GM19455 (cell line): ENCODE measurements around the gene RAD51B.

Experiments
- ATAC-seq: cut with Tn5 transposase; IDR thresholded peaks from one replicate; pipeline ENCODE4 v1.9.1; 2021; ENCODE audit not compliant: unreplicated experiment

The RAD51B gene

DNA sequence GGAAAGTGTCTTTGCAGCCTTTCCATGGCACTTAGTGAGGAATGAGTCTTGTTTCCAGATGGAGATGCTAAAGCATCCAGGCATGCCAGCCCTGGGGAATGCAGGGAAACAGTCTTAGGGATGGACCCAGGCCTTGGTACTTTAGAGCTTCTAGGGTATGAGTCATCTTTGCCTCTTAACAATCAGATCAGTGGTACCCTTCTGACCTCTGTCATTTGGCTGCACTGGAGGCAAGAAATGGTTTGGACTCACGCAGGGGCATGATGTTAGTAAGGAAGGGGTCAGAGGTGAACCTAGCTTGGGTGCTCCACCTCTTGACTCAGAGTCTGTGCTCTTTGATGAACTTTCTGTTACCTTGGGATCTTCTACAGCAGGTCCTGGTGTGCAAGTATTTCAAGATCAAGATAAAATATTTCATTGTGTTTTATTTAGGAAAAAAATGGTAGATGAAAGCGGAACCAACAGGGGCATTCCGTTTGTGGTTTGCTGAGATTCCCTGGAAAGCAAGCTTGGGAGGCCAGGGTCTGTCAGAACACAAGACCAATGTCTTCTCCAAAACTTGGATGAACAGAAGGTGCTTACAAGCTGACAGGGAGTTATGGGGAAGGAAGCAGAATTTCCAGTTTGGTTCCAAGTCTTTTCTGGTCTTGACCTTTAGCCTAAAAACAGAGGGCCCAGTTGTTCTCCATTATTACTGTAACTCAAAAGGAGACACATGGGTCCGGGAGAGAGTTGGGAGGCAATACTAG lies 757.1 kb downstream of the RAD51B start:
- ATAC-seq: no peak

DNA sequence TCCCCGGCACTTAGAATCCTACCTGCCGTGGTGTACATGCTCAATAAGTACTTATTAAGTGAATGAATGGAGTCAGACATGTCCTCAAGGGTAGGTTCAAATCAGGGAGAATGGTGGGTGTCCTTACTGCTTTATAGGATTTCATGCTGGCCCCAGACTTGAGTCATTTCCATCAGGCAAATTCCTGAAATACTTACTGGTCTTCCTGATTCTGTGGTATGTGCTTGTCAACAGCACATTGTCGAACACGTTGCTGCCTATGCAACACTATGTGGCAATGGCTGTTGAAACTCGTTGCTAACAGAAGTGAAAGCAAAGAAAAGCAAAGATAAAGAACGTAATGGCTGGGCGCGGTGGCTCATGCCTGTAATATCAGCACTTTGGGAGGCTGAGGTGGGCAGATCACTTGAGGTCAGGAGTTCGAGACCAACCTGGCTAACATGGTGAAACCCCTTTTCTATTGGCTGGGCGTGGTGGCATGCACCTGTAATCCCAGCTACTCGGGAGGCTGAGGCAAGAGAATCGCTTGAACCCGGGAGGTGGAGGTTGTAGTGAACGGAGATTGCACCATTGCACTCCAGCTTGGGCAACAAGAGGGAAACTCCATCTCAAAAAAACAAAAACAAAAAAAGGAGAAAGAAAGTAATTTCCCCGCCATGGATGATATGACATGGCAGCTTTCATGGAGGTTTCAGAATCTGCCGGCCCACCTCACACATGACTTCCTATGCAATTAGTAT lies 758.4 kb downstream of the RAD51B start:
- ATAC-seq: no peak

DNA sequence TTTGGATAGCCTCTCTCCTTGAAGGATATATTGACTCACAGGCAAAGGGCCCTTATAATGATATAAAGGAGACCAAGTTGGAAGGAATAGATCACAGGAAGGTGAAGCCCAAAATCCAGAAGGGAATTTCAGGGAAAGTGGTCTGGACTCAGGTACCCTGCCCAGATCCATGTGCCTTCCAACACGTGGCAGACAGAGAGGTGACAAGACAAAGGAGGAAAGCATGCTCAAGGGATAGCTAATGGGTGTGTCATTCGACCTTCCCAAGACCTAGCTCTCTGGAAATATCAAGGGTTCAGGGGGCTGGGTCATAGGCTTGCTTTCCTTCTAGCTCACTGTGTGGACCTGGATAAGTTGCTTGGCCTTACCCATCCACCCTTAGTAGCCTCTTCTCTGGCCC lies 759.0 kb downstream of the RAD51B start:
- ATAC-seq: no peak

DNA sequence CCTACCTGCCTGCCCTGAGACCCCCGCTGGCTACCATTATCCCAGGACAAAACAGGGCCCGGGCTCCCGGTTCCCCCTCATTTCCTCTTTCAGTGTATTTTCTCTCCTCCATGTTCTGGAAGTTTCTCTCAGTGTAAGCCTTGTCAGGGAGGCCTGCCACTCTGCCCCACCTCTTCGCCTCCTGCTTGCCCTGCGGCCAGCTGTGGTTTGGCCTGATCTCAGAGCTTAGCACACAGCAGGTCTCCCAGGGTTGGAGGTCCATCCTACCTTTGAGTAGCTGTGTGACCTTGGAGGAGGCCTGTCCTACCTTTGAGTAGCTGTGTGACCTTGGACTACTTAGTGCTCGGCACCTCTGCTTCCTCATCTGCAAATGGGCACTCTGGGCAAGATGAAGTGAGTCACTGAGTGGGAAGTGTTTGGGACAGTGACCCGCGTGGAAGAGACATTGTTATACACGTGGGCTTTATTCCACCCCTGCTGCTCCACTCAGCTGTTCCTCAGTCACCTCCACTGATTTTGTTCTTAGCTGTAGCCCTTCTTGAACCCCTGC lies 760.6 kb downstream of the RAD51B start:
- ATAC-seq: no peak

DNA sequence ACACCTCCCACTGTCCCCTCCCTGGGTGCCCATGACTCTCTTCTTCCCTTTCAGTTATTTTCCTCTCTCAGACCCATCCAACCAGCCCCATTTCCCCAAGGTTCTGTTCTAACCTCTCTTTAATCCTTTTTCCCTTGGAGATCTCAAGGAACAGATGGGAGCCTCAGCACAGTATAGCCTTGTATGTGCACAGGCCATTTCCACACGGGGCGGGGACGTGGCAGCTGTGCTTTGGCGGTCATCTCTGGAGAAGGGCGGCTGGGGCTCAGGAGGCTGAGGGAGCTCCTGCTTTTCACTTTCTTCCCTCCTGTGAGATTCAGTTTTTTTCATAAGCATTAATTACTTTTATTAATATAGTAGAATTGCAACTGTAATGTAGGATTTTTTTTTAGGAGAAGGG lies 761.1 kb downstream of the RAD51B start:
- ATAC-seq: no peak

DNA sequence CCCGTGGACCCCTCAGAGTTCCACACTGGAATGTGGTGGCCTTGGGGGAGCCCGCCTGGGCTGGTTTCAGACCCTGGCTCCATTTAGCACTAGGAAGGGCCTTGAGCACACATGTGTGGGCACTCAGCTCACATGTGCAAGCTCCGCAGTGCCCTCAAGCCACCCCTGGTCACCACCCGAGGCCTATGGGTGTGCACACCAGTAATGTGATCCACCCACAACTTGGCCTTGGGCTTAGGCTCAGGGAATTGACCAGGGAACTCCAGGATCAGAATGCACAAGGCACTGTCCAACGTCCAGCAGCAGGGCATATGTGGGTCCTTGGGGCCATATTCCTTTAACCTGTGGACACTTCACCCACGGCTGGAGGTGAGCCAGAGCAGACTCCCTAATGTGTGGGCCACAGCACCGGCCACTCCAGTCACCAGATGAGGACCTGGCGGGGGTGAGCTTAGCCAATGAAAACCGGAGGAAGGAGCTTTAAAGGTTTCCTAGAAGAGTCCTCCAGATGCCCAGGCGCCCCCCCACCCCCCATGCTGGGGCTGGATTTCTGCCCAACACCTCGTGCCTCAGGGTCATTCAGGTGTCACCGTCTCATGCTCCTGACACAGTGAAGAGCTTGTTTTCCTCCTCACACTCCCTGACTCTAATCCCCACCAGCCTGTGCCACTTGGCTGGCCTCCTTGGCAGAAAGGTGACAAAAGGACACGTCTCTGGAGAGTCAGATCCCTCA lies 764.1 kb downstream of the RAD51B start:
- ATAC-seq: no peak

DNA sequence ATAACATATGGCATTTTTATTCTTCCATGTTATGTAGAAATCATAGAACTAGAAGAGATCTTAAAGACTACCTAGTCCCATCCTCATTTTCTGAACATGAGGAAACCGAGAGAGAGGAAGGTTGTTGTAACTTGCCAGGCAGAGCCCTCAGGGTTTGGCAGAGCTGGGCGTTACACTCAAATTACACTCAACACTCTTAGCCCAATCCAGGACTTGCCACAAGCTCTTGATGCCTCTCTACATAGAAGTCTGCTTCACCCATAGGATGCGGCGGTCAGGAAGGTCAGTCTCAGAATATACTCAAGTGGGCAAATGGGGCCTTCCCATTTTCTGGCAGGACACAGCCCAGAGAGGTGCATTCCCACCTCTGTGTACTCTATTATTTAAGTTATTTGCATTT lies 765.2 kb downstream of the RAD51B start:
- ATAC-seq: no peak

DNA sequence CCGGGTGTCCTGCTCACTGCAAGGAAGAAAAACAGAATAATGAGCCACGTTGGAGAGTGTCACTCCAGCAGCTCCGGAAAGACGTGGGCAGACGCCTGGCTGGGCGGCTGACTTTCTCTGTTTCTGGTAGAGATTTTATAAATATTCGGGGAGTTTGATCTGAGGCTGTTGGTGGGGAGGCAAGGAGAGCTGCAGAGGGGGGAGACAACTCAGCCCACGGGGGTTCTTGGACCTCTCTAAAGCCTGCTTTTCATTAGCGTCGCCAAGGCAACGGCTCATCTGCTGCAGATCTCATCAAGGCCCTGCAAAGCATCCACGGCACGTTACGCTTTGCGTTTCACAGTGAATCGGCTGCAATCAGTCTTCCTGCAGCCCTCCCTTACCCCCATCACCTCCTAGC lies 766.1 kb downstream of the RAD51B start:
- no peak for ATAC-seq

DNA sequence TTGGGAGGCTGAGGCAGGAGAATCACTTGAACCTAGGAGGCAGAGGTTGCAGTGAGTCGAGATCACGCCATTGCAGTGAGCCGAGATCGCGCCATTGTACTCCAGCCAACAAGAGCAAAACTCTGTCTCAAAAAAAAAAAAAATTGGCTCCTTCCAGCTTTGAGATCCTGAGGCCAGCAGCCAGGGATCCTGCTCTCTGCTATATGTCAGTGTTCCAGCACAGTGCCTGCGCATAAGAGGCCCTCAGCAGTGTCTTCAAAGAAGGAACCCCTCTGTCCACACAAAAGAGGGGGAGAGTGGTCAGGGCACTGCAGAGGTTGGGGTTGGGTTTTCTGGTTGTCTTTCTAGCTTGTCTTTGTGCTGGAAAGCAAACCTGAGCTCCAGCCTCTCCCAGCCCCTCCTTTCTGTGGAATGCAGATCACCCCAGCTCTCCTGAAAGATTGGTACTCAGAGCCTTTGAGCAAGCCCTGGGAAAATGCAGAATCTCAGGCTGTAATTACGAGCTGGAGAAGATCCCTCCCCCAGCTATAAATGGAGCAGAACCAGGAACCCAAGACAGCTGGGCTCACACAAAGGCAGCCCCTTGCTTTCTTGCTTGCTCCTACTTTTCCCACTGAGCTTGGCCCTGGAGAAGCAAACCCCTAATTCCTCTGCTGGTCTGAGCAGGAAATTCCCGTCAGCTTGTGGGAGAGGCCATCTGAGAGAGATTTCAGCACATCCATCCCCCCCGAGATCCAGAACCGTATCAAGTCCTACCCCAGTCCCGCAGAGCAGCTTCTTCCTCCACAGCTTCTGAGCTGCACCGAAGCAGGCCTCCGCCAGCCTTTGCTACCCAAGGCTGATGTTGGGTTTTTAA lies 767.5 kb downstream of the RAD51B start:
- no peak for ATAC-seq

DNA sequence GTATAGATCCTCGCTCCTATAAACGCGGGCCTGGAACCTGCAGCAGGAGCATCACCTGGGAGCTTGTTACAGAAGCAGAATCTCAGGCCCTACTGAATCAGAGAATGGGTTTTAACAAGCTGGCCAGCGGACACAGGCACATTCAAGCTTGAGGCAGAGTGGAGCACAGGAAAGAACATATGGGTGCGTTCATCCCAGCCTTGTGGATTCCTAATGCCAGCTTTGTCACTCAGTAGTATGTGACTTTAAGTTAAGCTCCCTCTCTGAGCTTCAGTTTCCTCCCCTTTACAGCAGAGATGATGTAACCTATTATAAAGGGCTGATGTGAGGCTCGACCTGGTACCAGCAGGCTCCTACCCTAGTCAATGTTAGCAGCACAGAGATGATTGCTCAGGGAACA lies 768.4 kb downstream of the RAD51B start:
- no peak for ATAC-seq

DNA sequence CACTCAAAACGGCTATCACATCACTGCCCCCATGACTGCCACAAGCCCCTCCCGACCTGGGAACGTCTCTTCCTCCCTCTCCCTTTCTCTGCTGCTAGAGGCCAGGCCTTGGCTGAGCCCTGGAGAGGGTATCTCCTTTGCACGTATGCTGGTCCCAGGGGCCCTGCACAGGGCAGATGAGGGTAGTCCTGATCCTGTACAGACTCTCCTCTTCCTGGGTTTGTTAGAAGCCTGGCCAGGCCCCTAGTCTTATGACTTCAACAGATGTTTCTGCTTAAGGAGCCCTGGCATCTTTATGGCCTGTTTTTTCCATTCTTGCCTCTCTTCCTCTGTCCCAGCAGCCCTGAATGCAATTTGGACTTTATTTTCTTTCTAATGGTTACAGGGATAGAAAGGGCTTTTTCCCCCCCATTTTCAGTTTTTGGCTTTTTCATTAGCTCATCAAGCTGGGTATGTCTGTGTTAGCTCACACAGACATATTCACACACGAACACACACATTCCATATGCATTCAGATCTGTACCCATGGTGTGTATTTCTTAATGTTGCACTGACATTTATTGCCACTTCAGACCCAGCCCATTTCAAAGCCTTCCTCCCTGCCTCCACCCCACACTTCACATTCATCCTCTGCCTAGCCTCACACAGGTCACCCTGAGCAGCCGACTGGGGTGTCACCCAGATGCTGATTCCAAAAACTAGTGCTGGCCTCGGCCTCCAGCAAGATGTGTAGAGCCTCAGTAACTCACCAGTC lies 770.0 kb downstream of the RAD51B start:
- ATAC-seq: no peak

DNA sequence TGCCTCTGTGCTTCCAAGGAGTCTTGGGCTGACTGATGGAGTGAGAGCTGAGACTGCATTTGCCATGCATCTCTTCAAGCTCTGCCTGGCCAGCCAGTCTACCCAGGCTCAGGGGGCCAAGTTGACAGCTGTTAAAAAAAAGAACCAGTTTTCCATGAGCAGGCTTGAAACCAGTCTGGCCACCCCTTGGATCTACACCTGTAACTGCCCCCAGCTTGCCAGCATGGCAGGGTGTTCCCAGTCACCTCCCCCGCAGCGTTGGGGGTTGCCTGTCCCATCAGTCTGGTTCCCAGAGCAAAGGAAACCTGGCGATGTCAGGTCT lies 770.6 kb downstream of the RAD51B start:
- no peak for ATAC-seq

DNA sequence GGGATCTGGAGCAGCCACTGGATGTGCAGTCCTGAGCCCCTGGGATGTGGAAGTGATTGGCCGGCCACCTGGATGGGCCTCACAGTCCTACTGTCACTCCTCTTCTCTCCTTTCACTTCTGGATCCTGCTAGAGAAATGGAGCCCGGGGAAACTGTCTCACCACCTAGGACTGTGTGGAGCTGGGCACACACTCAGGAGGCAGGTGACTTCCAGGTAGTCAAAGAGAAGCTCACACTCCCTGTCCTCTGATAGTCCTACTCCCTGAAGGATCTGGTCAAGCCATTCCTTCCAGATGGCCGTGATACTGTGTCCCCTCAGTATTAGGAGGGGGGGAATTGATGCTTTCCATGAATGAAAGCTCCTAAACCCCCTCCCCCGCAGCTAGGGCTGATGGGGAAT lies 772.2 kb downstream of the RAD51B start:
- no peak for ATAC-seq

DNA sequence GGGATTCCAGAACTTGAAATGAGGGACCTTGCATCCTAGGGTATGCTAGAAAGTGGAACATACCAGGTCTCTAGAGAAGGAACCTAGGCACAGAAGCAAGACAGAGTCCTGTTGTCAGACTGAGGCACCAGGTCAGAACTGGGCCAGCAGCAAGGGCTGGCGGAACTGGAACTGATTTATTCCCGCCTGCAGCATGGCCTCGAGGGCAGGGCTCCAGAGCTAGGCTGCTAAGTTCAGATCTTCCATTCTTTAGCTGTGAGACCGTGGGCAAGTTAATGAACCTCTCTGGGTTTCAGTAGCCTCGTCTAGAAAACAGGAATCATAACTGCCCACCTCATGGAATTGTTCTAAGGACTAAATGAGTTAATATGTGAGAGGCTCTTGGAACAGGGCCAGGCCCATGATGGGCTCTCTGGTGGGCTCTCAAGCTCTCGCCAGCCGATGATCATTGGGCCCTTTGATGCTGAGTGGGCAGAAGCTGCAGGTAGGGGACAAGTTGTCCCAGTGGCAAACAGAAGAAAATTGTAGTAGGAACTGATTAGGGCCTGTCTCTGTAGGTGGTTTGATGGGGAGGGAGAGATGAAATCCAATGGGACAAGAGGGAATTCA lies 773.5 kb downstream of the RAD51B start:
- no peak for ATAC-seq

DNA sequence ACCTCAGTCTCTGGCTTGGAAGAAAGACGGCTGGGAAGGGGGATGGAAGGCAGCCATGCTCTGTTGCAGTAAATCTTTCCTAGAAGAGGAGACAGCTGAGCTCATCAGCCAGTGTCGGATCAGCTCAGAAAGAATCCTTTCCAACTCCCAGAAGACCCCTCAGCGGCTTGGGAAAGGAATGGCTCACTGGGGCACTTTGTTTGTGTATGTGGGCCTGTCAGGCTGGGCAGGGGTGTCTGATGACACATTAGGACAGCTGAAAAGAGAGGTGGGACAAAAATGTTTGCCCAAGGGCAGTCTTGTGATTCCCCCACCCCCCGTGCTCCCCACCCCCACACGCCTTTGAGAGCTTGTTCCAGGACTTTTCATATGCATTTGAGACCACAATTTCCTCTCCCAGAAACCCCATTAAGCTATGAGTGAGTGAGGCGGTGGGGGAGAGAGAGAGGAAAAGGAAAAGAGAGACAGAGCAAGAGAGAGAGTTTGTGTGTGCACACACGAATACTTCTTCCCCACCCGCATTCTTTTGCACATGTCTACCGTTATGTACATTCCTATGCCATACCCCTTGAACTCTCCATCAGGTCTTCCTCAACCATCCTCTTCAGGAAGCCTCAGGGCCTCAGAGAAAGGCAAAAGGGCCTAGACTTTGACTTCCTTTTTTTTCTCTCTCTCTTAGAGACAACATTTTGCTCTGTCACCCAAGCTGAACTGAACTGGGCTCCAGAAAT lies 774.4 kb downstream of the RAD51B start:
- no peak for ATAC-seq

DNA sequence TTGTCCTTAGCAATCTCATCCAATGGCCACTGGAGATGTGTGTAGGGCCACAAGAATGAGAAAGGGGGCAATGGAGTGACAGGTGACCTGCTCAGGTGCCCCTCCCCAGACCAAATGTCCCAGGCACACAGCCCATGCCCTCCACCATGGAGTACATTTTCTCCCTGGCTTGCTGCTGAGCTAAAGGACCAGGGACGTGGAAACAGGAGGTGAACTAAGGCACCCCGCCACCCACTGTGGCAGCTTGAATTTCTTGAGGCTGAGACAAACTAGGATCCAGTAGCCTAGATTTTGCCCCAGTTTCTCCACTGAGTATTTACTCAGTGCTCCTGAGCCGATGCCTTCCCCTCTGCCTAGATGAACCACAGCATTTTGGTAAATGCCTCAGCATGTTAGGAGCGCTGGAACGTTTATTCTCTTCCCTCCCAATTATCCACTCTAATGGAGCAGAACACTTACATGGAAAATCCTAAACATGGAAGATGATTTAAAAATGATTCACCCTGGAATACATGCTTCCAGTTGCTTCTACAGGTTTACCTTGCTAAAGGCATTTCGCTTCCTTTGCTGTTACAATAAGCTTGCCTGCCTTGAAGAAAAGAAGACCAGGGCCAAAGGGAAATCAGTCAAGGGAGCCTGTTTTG lies 775.3 kb downstream of the RAD51B start:
- ATAC-seq: no peak

DNA sequence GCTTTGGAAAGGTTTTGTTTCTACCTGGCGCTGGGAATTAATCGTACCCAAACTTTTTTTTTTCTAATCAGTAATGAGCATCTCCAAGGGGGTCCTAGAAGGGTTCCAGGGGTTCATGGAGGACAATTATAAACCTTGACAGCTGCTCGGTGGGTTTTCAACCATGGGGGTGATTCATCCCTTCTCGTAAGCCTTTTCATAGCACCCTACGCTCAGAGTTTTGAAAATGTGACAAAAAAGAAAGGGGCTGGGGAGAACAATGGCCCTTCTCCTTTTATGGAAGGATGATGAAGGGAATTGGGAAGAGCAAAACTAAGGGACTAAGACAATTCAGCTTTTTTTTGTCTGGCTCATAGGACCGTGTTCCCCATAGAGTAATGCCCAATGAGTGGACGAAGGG lies 776.6 kb downstream of the RAD51B start:
- ATAC-seq: no peak

DNA sequence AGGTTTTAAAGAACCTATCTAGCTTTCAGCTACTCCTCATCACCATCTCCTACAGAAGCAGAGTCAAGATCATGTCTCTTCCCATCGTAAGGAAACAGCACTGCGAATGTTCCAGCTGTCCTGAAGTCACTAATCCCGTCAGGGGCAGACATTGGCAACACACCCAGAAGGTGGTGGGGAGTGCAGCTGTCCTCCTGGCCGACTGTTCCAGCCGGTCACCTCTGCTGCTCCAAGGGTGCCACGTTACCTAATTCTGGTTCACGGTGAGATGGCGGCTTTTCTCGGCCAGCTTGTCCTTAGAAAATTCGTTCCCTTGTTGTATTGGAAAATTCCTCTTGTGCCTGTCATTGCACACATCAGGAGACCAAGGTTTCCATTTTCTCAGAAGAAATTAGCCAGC lies 777.1 kb downstream of the RAD51B start:
- ATAC-seq: no peak

DNA sequence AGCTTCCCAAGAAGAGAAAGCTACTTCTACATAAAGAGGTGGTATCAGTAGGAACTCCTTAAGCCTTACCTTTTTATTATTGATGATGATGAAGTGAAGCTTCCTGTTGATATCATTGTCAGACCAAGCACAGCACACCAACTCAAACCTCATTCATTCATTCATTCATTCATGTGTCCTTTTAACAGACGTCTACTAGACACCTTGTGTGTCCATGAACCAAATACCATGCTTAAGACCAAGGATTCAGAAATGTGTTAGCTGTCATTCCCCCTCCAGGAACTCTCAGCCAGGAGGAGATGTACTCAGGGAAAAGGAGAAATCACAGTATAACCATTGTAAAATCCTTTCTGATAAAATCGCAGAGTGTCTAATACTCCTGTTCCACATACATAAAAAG lies 778.5 kb downstream of the RAD51B start:
- ATAC-seq: no peak
